IMR-90 (cell line): ENCODE data around the gene CCDC142.

Experiments used
- CTCF ChIP-seq: conservative IDR thresholded peaks from 2 replicates; pipeline ENCODE4 v1.5.1; 2012; ENCODE audit warnings: mild to moderate bottlenecking, low read depth, low read length, improper control_type of control experiment
- FOS ChIP-seq: fragments of 150-350 bp; IDR thresholded peaks from 2 replicates; pipeline ENCODE4 v1.6.1; 2016; ENCODE audit warnings: low read depth, low read length
- MAFK ChIP-seq: IDR thresholded peaks from 2 replicates; pipeline ENCODE4 v1.6.1; 2012; ENCODE audit warnings: low read depth, low read length, improper control_type of control experiment
- POLR2A ChIP-seq: IDR thresholded peaks from 2 replicates; pipeline ENCODE4 v1.6.1; 2012; ENCODE audit warnings: mild to moderate bottlenecking, low read depth, low read length

GRCh38 chr2:74428675-74429074 lies 54.1 kb downstream of the CCDC142 start:
- no peak for TF ChIP-seq CTCF
- TF ChIP-seq POLR2A: no peak
- no peak for TF ChIP-seq FOS
- TF ChIP-seq MAFK: no peak
